Fibroblast of lung (primary cell): Measurements from ENCODE around the gene SESN1. TPM values are rescaled to one million over a fixed set of nuclear protein-coding genes. Genes with fewer than 3 reads are reported as not detected.

ENCODE experiments used
- DNase-seq, 2 donors: peaks; one replicate each; pipeline versions ENCODE4 v3.0.0 to v3.0.0-alpha.2; 2010; ENCODE audit warnings: low read depth in 2 of 2
- H2AFZ ChIP-seq: 2 replicates; pipeline ENCODE4 v1.5.1; 2012; ENCODE audit warnings: low read length, control low read depth, inconsistent platforms
- H3K27ac ChIP-seq: 2 replicates; pipeline ENCODE4 v1.5.1; 2011; ENCODE audit warnings: low read length, control low read depth; ENCODE audit not compliant: insufficient read depth
- H3K27me3 ChIP-seq: 2 replicates; pipeline ENCODE4 v1.5.1; 2011; ENCODE audit warnings: mild to moderate bottlenecking, low read length; ENCODE audit not compliant: control insufficient read depth, insufficient read depth
- H3K36me3 ChIP-seq: 2 replicates; pipeline ENCODE4 v1.5.1; 2011; ENCODE audit warnings: low read length; ENCODE audit not compliant: control insufficient read depth, insufficient read depth
- H3K4me1 ChIP-seq: 2 replicates; pipeline ENCODE4 v1.5.1; 2011; ENCODE audit warnings: low read length; ENCODE audit not compliant: control insufficient read depth, insufficient read depth; ENCODE audit errors: extremely low read depth
- H3K4me2 ChIP-seq: 2 replicates; pipeline ENCODE4 v1.5.1; 2011; ENCODE audit warnings: low read length, control low read depth; ENCODE audit not compliant: insufficient read depth; ENCODE audit errors: extremely low read depth
- H3K4me3 ChIP-seq, 4 experiments: fragments of 200-600 bp in 1 of 4; sonication (generic) in 1 of 4; replicated peaks in 1 of 4; 2 replicates each; pipeline ENCODE4 v1.5.1; 2011 to 2016; ENCODE audit warnings: low read length in 4 of 4, low read depth in 3 of 4, mild to moderate bottlenecking in 3 of 4, control low read depth in 2 of 4, inconsistent platforms in 1 of 4, mixed read lengths in 1 of 4; ENCODE audit not compliant: insufficient read depth in 1 of 4; ENCODE audit errors: control extremely low read depth in 1 of 4
- H3K79me2 ChIP-seq: 2 replicates; pipeline ENCODE4 v1.5.1; 2012; ENCODE audit warnings: mild to moderate bottlenecking, low read length, inconsistent platforms; ENCODE audit not compliant: control insufficient read depth, insufficient read depth
- H3K9ac ChIP-seq: 2 replicates; pipeline ENCODE4 v1.5.1; 2011; ENCODE audit warnings: mild to moderate bottlenecking, low read length, control low read depth; ENCODE audit not compliant: insufficient read depth
- H3K9me3 ChIP-seq: 2 replicates; pipeline ENCODE4 v1.5.1; 2012; ENCODE audit warnings: low read depth, low read length; ENCODE audit not compliant: control insufficient read depth, insufficient read depth
- H4K20me1 ChIP-seq: 2 replicates; pipeline ENCODE4 v1.5.1; 2011; ENCODE audit warnings: low read length; ENCODE audit not compliant: control insufficient read depth, insufficient read depth; ENCODE audit errors: extremely low read depth
- CTCF ChIP-seq, 2 donors: IDR thresholded peaks in 1 of 2; conservative IDR thresholded peaks in 1 of 2; 1 replicate in 1 of 2; 2 replicates in 1 of 2; pipeline ENCODE4 v1.5.1; 2011 to 2012; ENCODE audit warnings: low read length in 2 of 2, control low read depth in 1 of 2, inconsistent platforms in 1 of 2, low read depth in 1 of 2, mild to moderate bottlenecking in 1 of 2
- EZH2 ChIP-seq: IDR thresholded peaks from 2 replicates; pipeline ENCODE4 v1.5.1; 2012; ENCODE audit warnings: low read length, control low read depth, mild to moderate bottlenecking; ENCODE audit errors: missing control alignments
- polyA plus RNA-seq, 2 donors: library from polyadenylated mRNA; depleted of rRNA in 1 of 2; stranded (reverse) in 1 of 2; unstranded in 1 of 2; fragments of >200 nt; gene quantifications; 2 replicates each; pipeline ENCODE4 v1.2.1, GENCODE V29; 2011 to 2012; ENCODE audit warnings: missing spikeins in 1 of 2
- total RNA-seq: library from RNA; depleted of rRNA; stranded (reverse); fragments of >200 nt; gene quantifications from 2 replicates; pipeline ENCODE4 v1.2.1, GENCODE V29; 2014

SESN1 gene
- total and polyA plus RNA-seq, 2 donors (not counting 1 experiment from before 2014, with no cell fraction given), result 16.7 to 34.5 TPM

- no peak overlapping the region for H3K4me2 ChIP-seq
- no peak overlapping the region for H3K27ac ChIP-seq
- DNase-seq, result peak in 1 of 2 donors; percentile 28
- TF ChIP-seq EZH2 (no peak), CTCF (conservative IDR thresholded peaks at IDR 0.05 in 1 of 2, IDR thresholded peaks at IDR 0.05 in 1 of 2; ENCODE audit: low read depth in 1 of 2, low read length in 2 of 2) (no peak)
- H4K20me1 ChIP-seq, result no peaks in the 10 kb centered on the region
- no peaks in the 10 kb centered on the region for H3K9me3 ChIP-seq
- no peaks in the 10 kb centered on the region for H3K79me2 ChIP-seq
- no peak overlapping the region for H3K4me3 ChIP-seq
- no peaks in the 10 kb centered on the region for H3K27me3 ChIP-seq
- no peak overlapping the region for H3K9ac ChIP-seq
- no peaks in the 10 kb centered on the region for H3K4me1 ChIP-seq
- H3K36me3 ChIP-seq, result no peaks in the 10 kb centered on the region
- no peak overlapping the region for H2AFZ ChIP-seq
Observed at GRCh38 chr6:109060571-109060970, 34.1 kb downstream of the SESN1 start.

GRCh38 chr6:109059571-109060021, 35.0 kb downstream of the SESN1 start:
- no peaks in the 10 kb centered on the region for H3K9me3 ChIP-seq
- H3K4me3 ChIP-seq, result no peak overlapping the region
- H4K20me1 ChIP-seq, result no peaks in the 10 kb centered on the region
- H3K27ac ChIP-seq, result no peak overlapping the region
- H3K4me2 ChIP-seq, result no peak overlapping the region
- H3K9ac ChIP-seq, result no peak overlapping the region
- no peaks in the 10 kb centered on the region for H3K4me1 ChIP-seq
- TF ChIP-seq EZH2 (no peak), CTCF (conservative IDR thresholded peaks at IDR 0.05 in 1 of 2, IDR thresholded peaks at IDR 0.05 in 1 of 2; ENCODE audit: low read depth in 1 of 2, low read length in 2 of 2) (no peak)
- H3K36me3 ChIP-seq, result no peaks in the 10 kb centered on the region
- H3K79me2 ChIP-seq, result no peaks in the 10 kb centered on the region
- peak in 1 of 2 donors; percentile 19 for DNase-seq
- no peak overlapping the region for H2AFZ ChIP-seq
- no peaks in the 10 kb centered on the region for H3K27me3 ChIP-seq

- peak; percentile 19 to 38 for DNase-seq
- no peak overlapping the region for H3K4me2 ChIP-seq
- no peaks in the 10 kb centered on the region for H3K27me3 ChIP-seq
Observed at GRCh38 chr6:109059153-109059552, 35.5 kb downstream of the SESN1 start.

More at GRCh38 chr6:109059153-109059552, 35.5 kb downstream of the SESN1 start:
- Histone ChIP-seq H3K36me3 (no peaks in the 10 kb centered on the region), H3K27ac (no peak overlapping the region), H3K4me3 (no peak overlapping the region), H3K79me2 (no peaks in the 10 kb centered on the region), H3K9ac (no peak overlapping the region), H4K20me1 (no peaks in the 10 kb centered on the region), H3K9me3 (no peaks in the 10 kb centered on the region), H3K4me1 (no peaks in the 10 kb centered on the region), H2AFZ (no peak overlapping the region)
- TF ChIP-seq CTCF (conservative IDR thresholded peaks at IDR 0.05 in 1 of 2, IDR thresholded peaks at IDR 0.05 in 1 of 2; ENCODE audit: low read depth in 1 of 2, low read length in 2 of 2) (no peak), EZH2 (no peak)
